Activated CD4-positive, alpha-beta T cell treated with anti-CD3 and anti-CD28 coated beads, Interleukin-2, amount 50 U/mL, for 24 hours (primary cell): Measurements from ENCODE around the gene GRB14.
"Not testable (repeated sequence)": the region's sequence is repeated elsewhere in the genome, so short reads cannot be mapped to it uniquely, and the experiment has no call there.

ENCODE experiments used
- DNase-seq, 2 donors: peaks; one replicate each; pipeline ENCODE4 v3.0.0-alpha.2; 2020; ENCODE audit warnings: low read depth in 1 of 2, low spot score in 1 of 2

The GRB14 gene

GRCh38 chr2:164620873-164621763 lies at the start of gene GRB14:
Gene GRB14, minus strand, starts transcription at chr2:164621482. Its CDS starts 173 bp downstream, at chr2:164621309.
- DNase-seq, result no peak

GRCh38 chr2:164669291-164669690 lies 48.0 kb upstream of the GRB14 start:
- no peak for DNase-seq

GRCh38 chr2:164667566-164667965 lies 46.3 kb upstream of the GRB14 start:
- no peak for DNase-seq

- DNase-seq, result no peak
Observed at GRCh38 chr2:164664070-164664469, 42.8 kb upstream of the GRB14 start.

DNA sequence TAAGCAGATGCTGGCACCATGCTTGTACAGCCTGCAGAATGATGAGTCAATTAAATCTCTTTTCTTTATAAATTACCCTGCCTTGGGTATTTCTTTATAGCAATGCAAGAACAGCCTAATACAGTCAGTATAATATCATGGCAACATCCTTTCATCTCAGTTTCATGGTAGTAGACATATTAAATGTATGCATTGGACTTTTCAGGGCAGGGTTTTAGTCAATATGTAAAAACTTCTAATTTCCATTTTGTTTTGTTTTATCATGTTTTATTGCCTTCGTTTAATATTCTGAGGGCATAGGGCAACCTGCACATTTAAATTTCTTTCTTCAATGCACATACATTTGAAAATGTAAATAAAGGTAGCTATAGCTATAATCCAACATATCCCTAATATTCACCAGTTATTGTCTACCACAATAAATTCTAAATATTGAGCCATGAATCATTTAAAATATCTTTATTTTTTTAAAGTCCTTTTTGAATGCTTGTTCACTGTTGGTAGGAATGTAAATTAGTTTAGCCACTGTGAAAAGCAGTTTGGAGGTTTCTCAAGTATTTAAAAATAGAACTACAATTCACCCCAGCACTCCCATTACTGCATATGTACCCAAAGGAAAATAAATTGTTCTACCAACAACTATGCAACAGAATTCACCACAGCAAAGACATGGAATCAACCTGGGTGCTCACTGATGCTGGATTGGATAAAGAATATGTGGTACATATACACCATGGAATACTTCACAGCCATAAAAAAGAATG lies 41.8 kb upstream of the GRB14 start:
- DNase-seq, result no peak

DNA sequence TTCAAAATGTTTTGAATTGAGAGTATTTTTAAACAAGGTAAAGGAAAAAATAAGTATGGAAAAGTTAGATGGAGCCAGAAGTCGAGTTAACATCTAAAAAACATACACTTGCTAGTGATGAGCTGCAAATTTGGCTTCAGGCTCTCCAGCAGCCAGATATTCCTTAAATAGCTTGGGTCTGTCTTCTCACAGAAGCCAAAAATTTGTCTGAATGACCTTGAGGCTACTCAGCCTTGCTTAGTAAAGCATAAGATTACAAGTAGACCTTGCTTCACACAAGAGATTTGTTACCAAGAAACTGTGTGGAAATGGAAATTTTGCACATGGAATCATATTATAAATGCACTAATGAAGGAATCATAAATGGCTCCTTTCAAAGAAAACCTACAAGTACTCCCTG lies 40.8 kb upstream of the GRB14 start:
- DNase-seq, result no peak

GRCh38 chr2:164661349-164661748 lies 40.1 kb upstream of the GRB14 start:
- no peak for DNase-seq

- DNase-seq, result no peak
Observed at GRCh38 chr2:164657129-164657528, 35.8 kb upstream of the GRB14 start.

DNA sequence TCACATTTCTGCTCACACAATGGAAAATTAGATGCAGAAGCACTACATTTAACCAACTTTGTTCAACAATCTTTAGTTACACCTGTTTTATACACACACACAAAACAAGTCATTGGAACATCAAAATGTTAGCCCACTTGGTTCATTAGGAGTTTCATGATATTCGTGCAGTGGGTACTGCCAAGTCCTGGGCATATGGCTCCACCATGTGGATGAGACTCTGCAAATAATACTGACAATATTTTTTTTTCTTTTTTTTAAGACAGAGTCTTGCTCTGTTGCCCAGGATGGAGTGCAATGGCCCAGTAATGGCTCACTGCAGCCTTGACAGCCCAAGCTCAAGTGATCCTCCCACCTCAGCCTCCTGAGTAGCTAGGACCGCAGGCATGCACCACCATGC lies 34.5 kb upstream of the GRB14 start:
- DNase-seq, result no peak

DNA sequence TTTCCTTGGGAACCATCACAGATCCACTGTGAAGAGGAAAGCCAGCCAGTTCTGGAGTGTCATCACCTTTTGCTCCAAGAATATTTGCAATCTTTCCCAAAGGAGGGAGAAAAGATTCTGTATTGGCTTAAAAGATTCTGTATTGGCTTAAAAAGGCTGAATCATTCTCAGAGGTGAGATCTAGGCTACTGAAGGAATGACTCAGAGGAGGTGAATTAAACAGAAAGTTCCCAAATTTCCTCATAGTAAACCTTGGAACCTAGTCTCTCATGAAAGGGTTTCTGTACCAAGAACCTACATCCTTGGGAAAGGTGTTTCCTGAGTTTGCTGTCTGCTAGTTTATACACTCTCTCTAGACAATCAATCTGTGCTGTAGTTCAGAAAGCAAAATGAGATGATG lies 34.1 kb upstream of the GRB14 start:
- no peak for DNase-seq

DNA sequence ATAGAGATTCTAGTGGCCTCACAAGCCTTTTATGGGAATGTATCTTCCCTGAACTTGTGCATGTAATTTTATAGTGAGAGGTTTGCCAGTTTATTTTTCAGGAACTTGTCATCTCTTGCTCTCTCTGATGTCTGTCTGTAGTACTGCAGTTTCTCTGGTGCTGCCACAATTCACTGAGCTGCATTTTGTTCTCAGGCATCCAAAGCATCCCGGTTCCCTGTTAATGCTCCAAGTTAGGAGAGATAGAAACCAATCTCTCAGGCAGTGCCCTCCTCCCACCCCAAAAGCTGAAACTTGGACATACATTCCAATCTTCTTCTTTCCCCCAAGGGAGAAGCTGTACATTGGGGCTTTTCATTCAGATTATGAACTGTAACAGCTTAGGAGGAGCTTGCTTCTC lies 30.1 kb upstream of the GRB14 start:
- DNase-seq, result no peak

DNA sequence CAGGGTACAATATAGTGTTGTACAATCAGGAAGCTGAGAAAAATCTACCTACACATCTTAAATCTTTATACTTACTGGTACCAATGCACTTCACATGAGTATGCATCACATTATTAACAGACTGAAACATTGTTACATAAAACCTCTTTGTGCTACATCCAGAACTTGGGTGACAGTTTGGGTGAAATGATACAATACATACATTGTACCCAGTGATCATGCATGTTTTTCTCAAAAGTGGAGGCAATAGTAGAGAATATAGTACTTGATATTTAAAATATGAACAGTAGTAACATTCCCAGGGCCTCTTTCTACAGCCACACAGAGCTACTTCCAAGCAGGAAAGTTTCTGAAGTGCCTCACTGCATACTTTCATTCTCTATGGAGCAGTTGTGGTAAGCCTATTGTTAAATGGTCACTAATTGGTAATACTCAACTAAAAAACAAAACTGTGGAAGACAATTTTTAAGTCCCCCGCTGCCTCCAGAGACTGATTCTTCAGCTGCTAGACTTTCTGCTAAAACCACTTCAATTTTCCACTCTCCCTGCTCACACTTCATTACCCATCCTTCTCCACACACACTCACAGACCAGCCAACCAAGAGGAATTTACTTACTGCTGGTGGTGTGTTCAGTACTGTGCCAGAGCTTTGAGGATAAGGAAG lies 22.9 kb upstream of the GRB14 start:
- no peak for DNase-seq

DNA sequence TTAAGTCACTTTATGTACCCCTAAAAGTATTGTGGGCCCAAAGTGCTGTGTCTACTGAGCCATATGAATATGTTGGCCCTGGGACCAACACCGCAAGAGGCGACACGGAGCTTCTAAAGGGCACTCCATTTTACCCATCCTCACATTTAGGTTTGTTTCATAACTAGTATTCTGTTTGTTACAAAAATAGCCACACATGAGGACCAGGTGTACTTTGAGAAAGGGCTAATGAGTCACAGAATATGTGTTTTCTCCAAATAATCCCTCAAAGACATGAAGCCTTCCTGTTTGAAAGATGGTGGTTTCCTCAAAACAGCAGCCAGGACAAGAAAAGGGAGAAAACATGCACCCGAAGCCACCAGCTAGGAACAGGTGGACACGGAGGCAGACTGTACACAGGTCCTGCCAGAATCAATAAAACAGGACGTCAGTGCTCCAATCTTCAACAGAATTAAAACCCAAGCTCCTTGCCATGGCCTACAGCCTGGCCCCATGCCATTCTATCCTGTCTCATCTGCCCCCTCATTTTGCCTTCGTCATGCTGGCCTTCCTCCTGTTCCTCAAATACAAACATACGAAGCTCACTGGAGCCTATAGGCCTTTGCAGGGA lies 21.8 kb upstream of the GRB14 start:
- DNase-seq, result no peak

DNA sequence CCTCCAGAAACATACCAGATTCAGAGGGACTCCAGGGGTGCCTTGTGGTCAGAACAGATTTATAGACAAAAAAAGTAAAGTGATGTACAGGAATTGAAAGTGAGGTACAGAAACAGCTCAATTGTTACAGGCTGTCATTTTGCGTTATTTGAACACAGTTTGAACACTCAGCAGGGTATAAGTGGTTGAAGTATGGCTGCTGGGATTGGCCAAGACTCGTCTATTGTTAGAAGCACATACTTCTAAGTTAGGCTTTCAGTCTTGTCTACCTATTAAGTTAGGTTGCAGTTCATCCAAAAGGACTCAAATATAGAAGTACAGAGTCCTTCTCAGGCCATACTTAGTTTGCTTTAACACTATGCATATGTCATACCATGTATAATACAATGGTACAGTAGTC lies 21.0 kb upstream of the GRB14 start:
- no peak for DNase-seq

DNA sequence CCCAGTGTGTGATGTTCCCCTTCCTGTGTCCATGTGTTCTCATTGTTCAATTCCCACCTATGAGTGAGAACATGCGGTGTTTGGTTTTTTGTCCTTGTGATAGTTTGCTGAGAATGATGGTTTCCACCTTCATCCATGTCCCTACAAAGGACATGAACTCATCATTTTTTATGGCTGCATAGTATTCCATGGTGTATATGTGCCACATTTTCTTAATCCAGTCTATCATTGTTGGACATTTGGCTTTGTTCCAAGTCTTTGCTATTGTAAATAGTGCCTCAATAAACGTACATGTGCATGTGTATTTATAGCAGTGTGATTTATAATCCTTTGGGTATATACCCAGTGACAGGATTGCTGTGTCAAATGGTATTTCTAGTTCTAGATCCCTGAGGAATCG lies 7.0 kb upstream of the GRB14 start:
- not testable (repeated sequence) for DNase-seq

DNA sequence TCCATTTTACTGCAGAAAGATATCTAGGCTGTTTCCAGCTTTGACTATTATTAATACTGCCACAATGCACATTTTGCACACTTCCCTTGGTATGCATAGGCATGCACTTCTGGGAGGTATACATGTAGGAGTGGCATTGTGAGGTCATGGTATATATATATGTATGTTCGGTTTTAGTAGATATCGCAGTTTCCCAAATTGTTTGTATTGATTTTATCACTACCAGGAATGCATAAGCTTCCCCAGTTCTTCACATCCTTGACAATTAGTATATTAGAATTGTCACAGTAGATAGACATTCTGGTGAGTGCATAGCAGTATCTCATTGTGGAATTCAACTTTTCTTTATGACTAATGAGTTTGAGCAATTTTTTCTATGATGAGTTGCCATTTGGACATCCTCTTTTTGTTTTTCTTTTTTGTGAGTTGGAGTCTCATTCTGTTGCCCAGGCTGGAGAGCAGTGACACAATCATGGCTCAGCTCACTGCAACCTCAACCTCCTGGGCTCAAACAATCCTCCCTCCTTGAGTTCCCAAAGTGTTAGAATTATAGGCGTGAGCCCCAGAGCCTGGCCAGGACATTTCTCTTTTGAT lies 4.2 kb upstream of the GRB14 start:
- no peak for DNase-seq

GRCh38 chr2:164624316-164624715 lies 3.0 kb upstream of the GRB14 start:
- DNase-seq, result no peak

GRCh38 chr2:164622338-164623106 lies 1.2 kb upstream of the GRB14 start:
- DNase-seq, result no peak

GRCh38 chr2:164621764-164622105 lies 453 bp upstream of the GRB14 start:
- DNase-seq, result no peak

DNA sequence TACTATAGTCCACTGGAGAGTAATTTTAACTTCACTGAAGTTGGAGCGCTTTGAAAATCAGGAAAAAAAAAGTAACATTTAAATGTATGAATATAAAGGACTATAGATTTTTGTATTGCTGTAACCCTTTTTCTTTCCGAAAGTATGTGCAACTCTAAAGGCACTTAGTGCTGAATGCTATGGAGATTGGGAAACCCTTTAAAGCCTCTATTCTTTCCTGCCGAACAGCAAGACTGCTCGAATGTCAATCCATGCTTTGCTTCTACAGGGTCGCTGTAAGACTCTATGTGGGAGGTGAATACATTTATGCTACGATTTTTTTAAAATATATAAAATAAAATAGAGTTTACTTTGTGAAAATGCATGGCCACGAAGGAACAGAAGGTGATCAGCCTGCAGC lies 825 bp downstream of the GRB14 start:
- DNase-seq, result no peak
